GM23338 (cell line): Measurements from ENCODE around the gene CRACR2A. TPM values are rescaled to one million over a fixed set of nuclear protein-coding genes. Genes with fewer than 3 reads are reported as not detected.

Source experiments
- ATAC-seq: fragments of 200-7000 bp; cut with Tn5 transposase; 3 replicates; pipeline ENCODE4 v1.9.1; 2020
- DNase-seq: peaks from one replicate; pipeline ENCODE4 v3.0.0-alpha.2; 2015; ENCODE audit warnings: low spot score
- H2AFZ ChIP-seq: fragments of 200-600 bp; sonication (generic); 2 replicates; pipeline ENCODE4 v1.8.0; 2016; ENCODE audit warnings: antibody characterized with exemption, mild to moderate bottlenecking, moderate library complexity
- H3F3A ChIP-seq: fragments of 200-600 bp; sonication (generic); replicated peaks from 2 replicates; pipeline ENCODE4 v1.8.0; 2017; ENCODE audit warnings: antibody characterized with exemption, mixed run types, low read depth
- H3K27ac ChIP-seq: fragments of 200-600 bp; sonication (generic); 2 replicates; pipeline ENCODE4 v1.6.1; 2016; ENCODE audit warnings: low read depth
- H3K27me3 ChIP-seq: fragments of 200-600 bp; sonication (generic); 2 replicates; pipeline ENCODE4 v1.8.0; 2016; ENCODE audit warnings: mild to moderate bottlenecking, mixed run types, moderate library complexity; ENCODE audit not compliant: insufficient read depth
- H3K36me3 ChIP-seq: fragments of 200-600 bp; sonication (generic); 2 replicates; pipeline ENCODE4 v1.8.0; 2016; ENCODE audit warnings: mild to moderate bottlenecking; ENCODE audit not compliant: insufficient read depth
- H3K4me1 ChIP-seq: fragments of 200-600 bp; sonication (generic); 2 replicates; pipeline ENCODE4 v1.8.0; 2016; ENCODE audit warnings: mild to moderate bottlenecking, moderate library complexity; ENCODE audit not compliant: insufficient read depth
- H3K4me2 ChIP-seq: fragments of 200-600 bp; sonication (generic); 2 replicates; pipeline ENCODE4 v1.7.1; 2017; ENCODE audit warnings: mixed run types
- H3K4me3 ChIP-seq: fragments of 200-600 bp; sonication (generic); 2 replicates; pipeline ENCODE4 v1.6.1; 2016; ENCODE audit warnings: mixed run types
- H3K79me2 ChIP-seq: fragments of 200-600 bp; sonication (generic); replicated peaks from 2 replicates; pipeline ENCODE4 v1.8.0; 2017; ENCODE audit warnings: mild to moderate bottlenecking; ENCODE audit not compliant: insufficient read depth
- H3K9me2 ChIP-seq: fragments of 200-600 bp; sonication (generic); 2 replicates; pipeline ENCODE4 v1.8.0; 2017; ENCODE audit not compliant: insufficient read depth
- H4K20me1 ChIP-seq: fragments of 200-600 bp; sonication (generic); replicated peaks from 2 replicates; pipeline ENCODE4 v1.8.0; 2017; ENCODE audit warnings: mild to moderate bottlenecking; ENCODE audit not compliant: insufficient read depth
- H3K27ac Mint-ChIP-seq: 2 replicates; pipeline ENCODE4 v1.8.0; 2020; ENCODE audit warnings: inconsistent platforms, mild to moderate bottlenecking, moderate library complexity, mixed read lengths
- H3K27me3 Mint-ChIP-seq: 3 replicates; pipeline ENCODE4 v1.8.0; 2022; ENCODE audit warnings: low read depth, mild to moderate bottlenecking, moderate library complexity, mixed read lengths, inconsistent platforms; ENCODE audit not compliant: insufficient read depth, poor library complexity
- H3K36me3 Mint-ChIP-seq: 3 replicates; pipeline ENCODE4 v1.8.0; 2021; ENCODE audit warnings: low read depth, mild to moderate bottlenecking, inconsistent platforms, moderate library complexity, mixed read lengths
- H3K4me1 Mint-ChIP-seq: 3 replicates; pipeline ENCODE4 v1.8.0; 2020; ENCODE audit warnings: mild to moderate bottlenecking, inconsistent platforms, mixed read lengths
- H3K4me3 Mint-ChIP-seq: 3 replicates; pipeline ENCODE4 v1.8.0; 2021; ENCODE audit warnings: moderate library complexity, mild to moderate bottlenecking, inconsistent platforms, mixed read lengths
- H3K9me3 Mint-ChIP-seq: 3 replicates; pipeline ENCODE4 v1.8.0; 2020; ENCODE audit warnings: moderate library complexity, mild to moderate bottlenecking, inconsistent platforms, mixed read lengths
- CREB1 ChIP-seq: fragments of 250-450 bp; sonication (Bioruptor Pico); IDR thresholded peaks from 2 replicates; pipeline ENCODE4 v1.5.0; 2020; ENCODE audit warnings: low read depth, mild to moderate bottlenecking, moderate library complexity
- EZH2 ChIP-seq: fragments of 200-600 bp; sonication (generic); IDR thresholded peaks from one replicate; pipeline ENCODE4 v1.8.0; 2017; ENCODE audit warnings: antibody characterized with exemption, mild to moderate bottlenecking, low read depth; ENCODE audit not compliant: unreplicated experiment
- EZH2phosphoT487 ChIP-seq: fragments of 200-600 bp; sonication (generic); IDR thresholded peaks from one replicate; pipeline ENCODE4 v1.8.1; 2018; ENCODE audit warnings: antibody characterized with exemption; ENCODE audit not compliant: unreplicated experiment
- JUNB ChIP-seq: IDR thresholded peaks from one replicate; pipeline ENCODE4 v1.6.1; 2016; ENCODE audit warnings: antibody characterized with exemption; ENCODE audit not compliant: unreplicated experiment
- NANOG ChIP-seq: IDR thresholded peaks from 2 replicates; pipeline ENCODE4 v1.6.1; 2016; ENCODE audit warnings: antibody characterized with exemption, borderline replicate concordance
- POLR2AphosphoS5 ChIP-seq: IDR thresholded peaks from 2 replicates; pipeline ENCODE4 v1.6.1; 2016; ENCODE audit warnings: antibody characterized with exemption, low read depth
- STAT1 ChIP-seq: IDR thresholded peaks from one replicate; pipeline ENCODE4 v1.6.1; 2016; ENCODE audit warnings: antibody characterized with exemption; ENCODE audit not compliant: unreplicated experiment
- ZNF114 ChIP-seq: fragments of 250-450 bp; sonication (Bioruptor Pico); IDR thresholded peaks from 2 replicates; pipeline ENCODE4 v1.5.0; 2020; ENCODE audit warnings: mild to moderate bottlenecking, moderate library complexity
- ZNF331 ChIP-seq: fragments of 250-450 bp; sonication (Bioruptor Pico); IDR thresholded peaks from 2 replicates; pipeline ENCODE4 v1.5.0; 2020; ENCODE audit warnings: low read depth, mild to moderate bottlenecking, moderate library complexity
- polyA plus RNA-seq: library from polyadenylated mRNA; unstranded; fragments of >200 nt; fragmentation: Nextera tagmentation; extraction: Ambion mirVana; gene quantifications from 2 replicates; pipeline ENCODE4 v1.2.1, GENCODE V29; 2016
- total RNA-seq: library from RNA; depleted of rRNA; stranded (reverse); fragments of >200 nt; shearing (Covaris generic); gene quantifications from 2 replicates; pipeline ENCODE4 v1.2.3, GENCODE V29; 2014
- TF ChIP-seq, protein P1 (sequence below): IDR thresholded peaks from 2 replicates; pipeline ENCODE4 v1.6.1; 2016; ENCODE audit warnings: antibody characterized with exemption
- TF ChIP-seq, protein P2 (sequence below): IDR thresholded peaks from one replicate; pipeline ENCODE4 v1.6.1; 2018; ENCODE audit warnings: antibody characterized with exemption; ENCODE audit not compliant: unreplicated experiment
- TF ChIP-seq, protein P3 (sequence below): fragments of 250-450 bp; sonication (Bioruptor Pico); IDR thresholded peaks from 2 replicates; pipeline ENCODE4 v1.5.0; 2020; ENCODE audit warnings: mild to moderate bottlenecking, moderate library complexity
- TF ChIP-seq, protein P4 (sequence below), 2 experiments: fragments of 200-600 bp in 1 of 2; sonication (generic) in 1 of 2; conservative IDR thresholded peaks; 2 replicates each; pipeline versions ENCODE4 v1.5.1 to v1.6.1; 2016 to 2017; ENCODE audit warnings: antibody characterized with exemption in 2 of 2, low read depth in 2 of 2, mild to moderate bottlenecking in 2 of 2, moderate library complexity in 1 of 2

CRACR2A gene
- total and polyA plus RNA-seq, 2 experiments from 2014 or later: 1.5 to 3.0 TPM

DNA sequence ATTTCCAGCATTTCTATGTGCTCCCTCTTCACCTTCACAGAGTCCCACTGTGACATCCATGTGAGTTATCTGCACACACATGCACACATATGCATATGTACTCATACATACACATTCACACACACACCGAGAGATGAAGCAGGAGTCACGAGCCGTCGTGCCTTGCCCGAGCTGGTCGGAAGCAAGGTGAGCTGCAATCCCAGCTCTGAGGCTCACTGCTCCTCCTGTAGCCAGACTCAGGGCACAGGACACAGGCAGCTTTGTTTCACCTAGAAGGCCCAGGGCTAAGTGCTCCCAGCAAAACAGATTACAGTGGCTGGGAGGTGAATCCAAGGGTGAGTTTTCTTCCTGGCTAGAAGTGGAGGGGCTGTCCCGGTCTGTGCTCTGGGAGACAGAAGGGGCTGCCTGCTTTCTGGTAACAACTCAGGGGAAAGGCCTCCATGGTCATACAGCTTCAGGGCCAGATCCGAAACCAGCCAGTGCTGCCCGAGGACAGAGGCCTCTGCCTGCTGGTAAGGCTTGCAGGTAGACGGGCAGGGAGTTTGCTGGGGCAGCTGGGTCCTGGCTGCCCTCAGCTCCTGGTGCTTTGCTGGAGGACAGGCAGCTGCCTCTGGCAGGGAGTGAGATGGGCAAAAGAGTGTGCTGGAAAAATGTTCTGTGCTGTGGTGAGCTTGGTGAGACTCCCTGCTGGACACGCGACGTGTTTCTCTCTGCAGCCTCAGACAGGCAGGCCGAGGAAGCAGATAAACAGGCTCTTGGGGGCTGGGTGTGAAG is 123.7 kb downstream of the CRACR2A start:
- ATAC-seq (peak; percentile 32; the same call in 2 of the 3 replicates), DNase-seq (no peak)
- Histone ChIP-seq H3K4me1 (no peaks in the 10 kb centered on the region), H3K36me3 (no peaks in the 10 kb centered on the region), H3K27ac (no peak overlapping the region), H4K20me1 (no peaks in the 10 kb centered on the region), H3K4me3 (no peak overlapping the region), H2AFZ (no peak overlapping the region), H3K27me3 (no peaks in the 10 kb centered on the region), H3K9me2 (no peaks in the 10 kb centered on the region), H3K4me2 (no peak overlapping the region), H3F3A (no peaks in the 10 kb centered on the region), H3K79me2 (no peaks in the 10 kb centered on the region)
- Mint-ChIP-seq H3K4me3 (no peak overlapping the region), H3K4me1 (peaks cover 15% of the 10 kb centered on the region; the same call in 2 of the 3 replicates), H3K27me3 (peaks cover 7% of the 10 kb centered on the region), H3K9me3 (no peaks in the 10 kb centered on the region), H3K36me3 (no peaks in the 10 kb centered on the region), H3K27ac (peak overlapping the region; percentile 39; the same call in 1 of the 2 replicates)
- TF ChIP-seq, protein P1, sequence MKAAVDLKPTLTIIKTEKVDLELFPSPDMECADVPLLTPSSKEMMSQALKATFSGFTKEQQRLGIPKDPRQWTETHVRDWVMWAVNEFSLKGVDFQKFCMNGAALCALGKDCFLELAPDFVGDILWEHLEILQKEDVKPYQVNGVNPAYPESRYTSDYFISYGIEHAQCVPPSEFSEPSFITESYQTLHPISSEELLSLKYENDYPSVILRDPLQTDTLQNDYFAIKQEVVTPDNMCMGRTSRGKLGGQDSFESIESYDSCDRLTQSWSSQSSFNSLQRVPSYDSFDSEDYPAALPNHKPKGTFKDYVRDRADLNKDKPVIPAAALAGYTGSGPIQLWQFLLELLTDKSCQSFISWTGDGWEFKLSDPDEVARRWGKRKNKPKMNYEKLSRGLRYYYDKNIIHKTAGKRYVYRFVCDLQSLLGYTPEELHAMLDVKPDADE: no peak
- TF ChIP-seq JUNB (no peak), ZNF114 (CRISPR knock-in tag) (no peak), POLR2AphosphoS5 (no peak), EZH2phosphoT487 (no peak), ZNF331 (CRISPR knock-in tag) (no peak), CREB1 (CRISPR knock-in tag) (no peak), NANOG (no peak), STAT1 (no peak), EZH2 (no peak)
- TF ChIP-seq, protein P2, sequence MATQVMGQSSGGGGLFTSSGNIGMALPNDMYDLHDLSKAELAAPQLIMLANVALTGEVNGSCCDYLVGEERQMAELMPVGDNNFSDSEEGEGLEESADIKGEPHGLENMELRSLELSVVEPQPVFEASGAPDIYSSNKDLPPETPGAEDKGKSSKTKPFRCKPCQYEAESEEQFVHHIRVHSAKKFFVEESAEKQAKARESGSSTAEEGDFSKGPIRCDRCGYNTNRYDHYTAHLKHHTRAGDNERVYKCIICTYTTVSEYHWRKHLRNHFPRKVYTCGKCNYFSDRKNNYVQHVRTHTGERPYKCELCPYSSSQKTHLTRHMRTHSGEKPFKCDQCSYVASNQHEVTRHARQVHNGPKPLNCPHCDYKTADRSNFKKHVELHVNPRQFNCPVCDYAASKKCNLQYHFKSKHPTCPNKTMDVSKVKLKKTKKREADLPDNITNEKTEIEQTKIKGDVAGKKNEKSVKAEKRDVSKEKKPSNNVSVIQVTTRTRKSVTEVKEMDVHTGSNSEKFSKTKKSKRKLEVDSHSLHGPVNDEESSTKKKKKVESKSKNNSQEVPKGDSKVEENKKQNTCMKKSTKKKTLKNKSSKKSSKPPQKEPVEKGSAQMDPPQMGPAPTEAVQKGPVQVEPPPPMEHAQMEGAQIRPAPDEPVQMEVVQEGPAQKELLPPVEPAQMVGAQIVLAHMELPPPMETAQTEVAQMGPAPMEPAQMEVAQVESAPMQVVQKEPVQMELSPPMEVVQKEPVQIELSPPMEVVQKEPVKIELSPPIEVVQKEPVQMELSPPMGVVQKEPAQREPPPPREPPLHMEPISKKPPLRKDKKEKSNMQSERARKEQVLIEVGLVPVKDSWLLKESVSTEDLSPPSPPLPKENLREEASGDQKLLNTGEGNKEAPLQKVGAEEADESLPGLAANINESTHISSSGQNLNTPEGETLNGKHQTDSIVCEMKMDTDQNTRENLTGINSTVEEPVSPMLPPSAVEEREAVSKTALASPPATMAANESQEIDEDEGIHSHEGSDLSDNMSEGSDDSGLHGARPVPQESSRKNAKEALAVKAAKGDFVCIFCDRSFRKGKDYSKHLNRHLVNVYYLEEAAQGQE: no peak
- TF ChIP-seq, protein P3, sequence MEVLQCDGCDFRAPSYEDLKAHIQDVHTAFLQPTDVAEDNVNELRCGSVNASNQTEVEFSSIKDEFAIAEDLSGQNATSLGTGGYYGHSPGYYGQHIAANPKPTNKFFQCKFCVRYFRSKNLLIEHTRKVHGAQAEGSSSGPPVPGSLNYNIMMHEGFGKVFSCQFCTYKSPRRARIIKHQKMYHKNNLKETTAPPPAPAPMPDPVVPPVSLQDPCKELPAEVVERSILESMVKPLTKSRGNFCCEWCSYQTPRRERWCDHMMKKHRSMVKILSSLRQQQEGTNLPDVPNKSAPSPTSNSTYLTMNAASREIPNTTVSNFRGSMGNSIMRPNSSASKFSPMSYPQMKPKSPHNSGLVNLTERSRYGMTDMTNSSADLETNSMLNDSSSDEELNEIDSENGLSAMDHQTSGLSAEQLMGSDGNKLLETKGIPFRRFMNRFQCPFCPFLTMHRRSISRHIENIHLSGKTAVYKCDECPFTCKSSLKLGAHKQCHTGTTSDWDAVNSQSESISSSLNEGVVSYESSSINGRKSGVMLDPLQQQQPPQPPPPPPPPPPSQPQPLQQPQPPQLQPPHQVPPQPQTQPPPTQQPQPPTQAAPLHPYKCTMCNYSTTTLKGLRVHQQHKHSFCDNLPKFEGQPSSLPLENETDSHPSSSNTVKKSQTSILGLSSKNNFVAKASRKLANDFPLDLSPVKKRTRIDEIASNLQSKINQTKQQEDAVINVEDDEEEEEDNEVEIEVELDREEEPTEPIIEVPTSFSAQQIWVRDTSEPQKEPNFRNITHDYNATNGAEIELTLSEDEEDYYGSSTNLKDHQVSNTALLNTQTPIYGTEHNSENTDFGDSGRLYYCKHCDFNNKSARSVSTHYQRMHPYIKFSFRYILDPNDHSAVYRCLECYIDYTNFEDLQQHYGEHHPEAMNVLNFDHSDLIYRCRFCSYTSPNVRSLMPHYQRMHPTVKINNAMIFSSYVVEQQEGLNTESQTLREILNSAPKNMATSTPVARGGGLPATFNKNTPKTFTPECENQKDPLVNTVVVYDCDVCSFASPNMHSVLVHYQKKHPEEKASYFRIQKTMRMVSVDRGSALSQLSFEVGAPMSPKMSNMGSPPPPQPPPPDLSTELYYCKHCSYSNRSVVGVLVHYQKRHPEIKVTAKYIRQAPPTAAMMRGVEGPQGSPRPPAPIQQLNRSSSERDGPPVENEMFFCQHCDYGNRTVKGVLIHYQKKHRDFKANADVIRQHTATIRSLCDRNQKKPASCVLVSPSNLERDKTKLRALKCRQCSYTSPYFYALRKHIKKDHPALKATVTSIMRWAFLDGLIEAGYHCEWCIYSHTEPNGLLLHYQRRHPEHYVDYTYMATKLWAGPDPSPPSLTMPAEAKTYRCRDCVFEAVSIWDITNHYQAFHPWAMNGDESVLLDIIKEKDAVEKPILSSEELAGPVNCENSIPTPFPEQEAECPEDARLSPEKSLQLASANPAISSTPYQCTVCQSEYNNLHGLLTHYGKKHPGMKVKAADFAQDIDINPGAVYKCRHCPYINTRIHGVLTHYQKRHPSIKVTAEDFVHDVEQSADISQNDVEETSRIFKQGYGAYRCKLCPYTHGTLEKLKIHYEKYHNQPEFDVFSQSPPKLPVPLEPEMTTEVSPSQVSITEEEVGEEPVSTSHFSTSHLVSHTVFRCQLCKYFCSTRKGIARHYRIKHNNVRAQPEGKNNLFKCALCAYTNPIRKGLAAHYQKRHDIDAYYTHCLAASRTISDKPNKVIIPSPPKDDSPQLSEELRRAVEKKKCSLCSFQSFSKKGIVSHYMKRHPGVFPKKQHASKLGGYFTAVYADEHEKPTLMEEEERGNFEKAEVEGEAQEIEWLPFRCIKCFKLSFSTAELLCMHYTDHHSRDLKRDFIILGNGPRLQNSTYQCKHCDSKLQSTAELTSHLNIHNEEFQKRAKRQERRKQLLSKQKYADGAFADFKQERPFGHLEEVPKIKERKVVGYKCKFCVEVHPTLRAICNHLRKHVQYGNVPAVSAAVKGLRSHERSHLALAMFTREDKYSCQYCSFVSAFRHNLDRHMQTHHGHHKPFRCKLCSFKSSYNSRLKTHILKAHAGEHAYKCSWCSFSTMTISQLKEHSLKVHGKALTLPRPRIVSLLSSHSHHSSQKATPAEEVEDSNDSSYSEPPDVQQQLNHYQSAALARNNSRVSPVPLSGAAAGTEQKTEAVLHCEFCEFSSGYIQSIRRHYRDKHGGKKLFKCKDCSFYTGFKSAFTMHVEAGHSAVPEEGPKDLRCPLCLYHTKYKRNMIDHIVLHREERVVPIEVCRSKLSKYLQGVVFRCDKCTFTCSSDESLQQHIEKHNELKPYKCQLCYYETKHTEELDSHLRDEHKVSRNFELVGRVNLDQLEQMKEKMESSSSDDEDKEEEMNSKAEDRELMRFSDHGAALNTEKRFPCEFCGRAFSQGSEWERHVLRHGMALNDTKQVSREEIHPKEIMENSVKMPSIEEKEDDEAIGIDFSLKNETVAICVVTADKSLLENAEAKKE: no peak
- TF ChIP-seq, protein P4, sequence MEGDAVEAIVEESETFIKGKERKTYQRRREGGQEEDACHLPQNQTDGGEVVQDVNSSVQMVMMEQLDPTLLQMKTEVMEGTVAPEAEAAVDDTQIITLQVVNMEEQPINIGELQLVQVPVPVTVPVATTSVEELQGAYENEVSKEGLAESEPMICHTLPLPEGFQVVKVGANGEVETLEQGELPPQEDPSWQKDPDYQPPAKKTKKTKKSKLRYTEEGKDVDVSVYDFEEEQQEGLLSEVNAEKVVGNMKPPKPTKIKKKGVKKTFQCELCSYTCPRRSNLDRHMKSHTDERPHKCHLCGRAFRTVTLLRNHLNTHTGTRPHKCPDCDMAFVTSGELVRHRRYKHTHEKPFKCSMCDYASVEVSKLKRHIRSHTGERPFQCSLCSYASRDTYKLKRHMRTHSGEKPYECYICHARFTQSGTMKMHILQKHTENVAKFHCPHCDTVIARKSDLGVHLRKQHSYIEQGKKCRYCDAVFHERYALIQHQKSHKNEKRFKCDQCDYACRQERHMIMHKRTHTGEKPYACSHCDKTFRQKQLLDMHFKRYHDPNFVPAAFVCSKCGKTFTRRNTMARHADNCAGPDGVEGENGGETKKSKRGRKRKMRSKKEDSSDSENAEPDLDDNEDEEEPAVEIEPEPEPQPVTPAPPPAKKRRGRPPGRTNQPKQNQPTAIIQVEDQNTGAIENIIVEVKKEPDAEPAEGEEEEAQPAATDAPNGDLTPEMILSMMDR (conservative IDR thresholded peaks at IDR 0.05; ENCODE audit: low read depth in 2 of 2): no peak
